Activated CD4-positive, alpha-beta memory T cell treated with anti-CD3 and anti-CD28 coated beads, Interleukin-2, amount 10 ng/mL, durations not matched to agents 7 days and 5 days (primary cell): ENCODE results near the gene KRT39. TPM values are rescaled to one million over a fixed set of nuclear protein-coding genes. Genes with fewer than 3 reads are reported as not detected.
"Not testable (repeated sequence)": the region's sequence is repeated elsewhere in the genome, so short reads cannot be mapped to it uniquely, and the experiment has no call there.

Source experiments
- CTCF ChIA-PET: fragments of 350-600 bp; sonication (Branson Sonifier 250); formaldehyde crosslinking; loops from one replicate; lab custom pipeline; 2021; ENCODE audit warnings: antibody characterized with exemption, inconsistent platforms; lab: Charles Lee
- POLR2A ChIA-PET: fragments of 350-600 bp; sonication (Branson Sonifier 250); formaldehyde crosslinking; loops from one replicate; lab custom pipeline; 2021; ENCODE audit warnings: antibody characterized with exemption; lab: Charles Lee
- DNase-seq: peaks from one replicate; pipeline ENCODE4 v3.0.0-alpha.2; 2020
- H3K27ac Mint-ChIP-seq: one replicate; pipeline ENCODE4 v1.8.0; 2021; ENCODE audit warnings: mild to moderate bottlenecking, mixed read lengths
- H3K27me3 Mint-ChIP-seq: one replicate; pipeline ENCODE4 v1.8.0; 2021; ENCODE audit warnings: mixed read lengths
- H3K36me3 Mint-ChIP-seq: one replicate; pipeline ENCODE4 v1.8.0; 2021; ENCODE audit warnings: low read depth, mixed read lengths
- H3K4me1 Mint-ChIP-seq: one replicate; pipeline ENCODE4 v1.8.0; 2021; ENCODE audit warnings: mixed read lengths
- H3K4me3 Mint-ChIP-seq: one replicate; pipeline ENCODE4 v1.8.0; 2021; ENCODE audit warnings: mild to moderate bottlenecking, mixed read lengths
- H3K9me3 Mint-ChIP-seq: one replicate; pipeline ENCODE4 v1.8.0; 2021; ENCODE audit warnings: mixed read lengths
- total RNA-seq, 2 experiments: library from RNA; stranded (reverse); gene quantifications; one replicate each; pipeline ENCODE4 v1.2.3, GENCODE V29; 2021

KRT39 gene
- not detected for total RNA-seq

DNA sequence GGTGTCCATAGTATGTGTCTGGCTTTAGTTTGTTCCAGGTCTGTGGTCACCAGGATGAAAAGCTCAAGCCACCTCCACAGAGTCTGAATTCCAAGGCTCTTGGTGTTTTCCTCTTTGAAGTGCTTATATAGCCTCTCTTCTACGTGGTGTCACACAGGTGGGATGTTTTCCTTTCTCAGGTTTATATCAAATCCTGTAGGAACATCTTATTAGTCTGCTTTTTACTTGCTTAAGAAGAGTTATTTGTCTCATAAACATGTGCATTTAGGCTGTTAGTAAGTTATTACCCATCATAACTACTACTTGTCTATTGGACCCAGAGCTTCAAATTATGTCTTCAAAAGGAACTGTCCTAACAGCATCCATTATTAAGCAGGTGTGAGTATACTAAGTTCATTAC, at the start of gene KRT39:
KRT39 (minus strand) TSS at position 101 of the 400 bp plus-strand sequence; CDS start at position 9, 92 bp downstream.
- no peaks in the 10 kb centered on the region for H3K4me1 Mint-ChIP-seq
- no peak within 1 kb of the TSS for H3K4me3 Mint-ChIP-seq
- no peak within 1 kb of the TSS for H3K27ac Mint-ChIP-seq
- H3K9me3 Mint-ChIP-seq: no peaks in the 10 kb centered on the region
- no peak for DNase-seq
- no peaks in the 10 kb centered on the region for H3K36me3 Mint-ChIP-seq
- peaks cover 7% of the 10 kb centered on the region for H3K27me3 Mint-ChIP-seq
- ChIA-PET CTCF (no interaction called here), POLR2A (no interaction called here)

DNA sequence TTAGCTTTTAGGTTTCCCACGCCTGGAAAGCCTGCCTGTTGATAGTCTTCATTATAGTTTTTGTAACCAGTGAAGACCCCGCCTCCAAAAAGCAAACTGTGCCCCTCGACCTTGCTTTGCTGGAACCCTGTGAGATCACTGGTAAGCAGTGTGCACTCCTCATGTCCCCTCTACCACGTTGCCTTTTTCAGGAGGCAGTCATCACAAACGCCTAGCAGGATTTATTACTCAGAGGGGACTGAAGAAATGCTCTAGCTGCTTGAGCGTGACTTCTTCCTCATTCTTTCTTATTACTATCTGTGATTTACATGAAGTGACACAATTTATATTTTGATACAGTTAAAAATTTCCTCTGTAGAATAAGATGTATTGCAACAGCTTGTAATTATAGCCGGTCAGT, 48.7 kb upstream of the KRT39 start:
- CTCF ChIA-PET: no interaction called here
- H3K27ac Mint-ChIP-seq: no peak overlapping the region
- DNase-seq: no peak
- no peak overlapping the region for H3K4me3 Mint-ChIP-seq
- no peaks in the 10 kb centered on the region for H3K4me1 Mint-ChIP-seq
- POLR2A ChIA-PET: no interaction called here
- H3K9me3 Mint-ChIP-seq: no peaks in the 10 kb centered on the region
- H3K36me3 Mint-ChIP-seq: no peaks in the 10 kb centered on the region
- H3K27me3 Mint-ChIP-seq: peaks cover 5% of the 10 kb centered on the region

DNA sequence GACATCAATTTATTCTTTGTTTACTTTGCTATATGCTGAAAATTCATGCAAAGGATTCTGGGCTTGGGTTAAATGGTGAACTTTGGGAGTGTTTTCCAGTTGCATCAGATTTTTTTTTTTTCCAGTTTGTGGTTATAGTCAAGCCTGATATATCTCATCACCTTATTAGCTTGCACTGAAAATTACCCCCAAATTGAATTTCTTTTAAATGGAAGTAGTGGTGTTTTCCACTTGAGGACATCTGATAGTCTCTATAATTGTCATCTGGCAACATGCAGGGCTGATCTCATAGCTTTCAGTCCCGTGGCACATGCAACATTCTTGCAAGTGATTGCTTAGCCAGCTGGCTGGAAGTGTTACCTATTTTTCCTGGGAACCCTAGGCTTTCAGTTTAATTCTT, 46.9 kb upstream of the KRT39 start:
- Mint-ChIP-seq H3K27me3 (peaks cover 5% of the 10 kb centered on the region), H3K9me3 (no peaks in the 10 kb centered on the region), H3K4me3 (no peak overlapping the region), H3K4me1 (no peaks in the 10 kb centered on the region), H3K27ac (no peak overlapping the region), H3K36me3 (no peaks in the 10 kb centered on the region)
- DNase-seq: no peak
- ChIA-PET POLR2A (no interaction called here), CTCF (interaction anchor here (2.0 kb wide), 1 partner anchor 535 kb away, joined by 4 read pairs; no protein-coding TSS in a partner anchor)

DNA sequence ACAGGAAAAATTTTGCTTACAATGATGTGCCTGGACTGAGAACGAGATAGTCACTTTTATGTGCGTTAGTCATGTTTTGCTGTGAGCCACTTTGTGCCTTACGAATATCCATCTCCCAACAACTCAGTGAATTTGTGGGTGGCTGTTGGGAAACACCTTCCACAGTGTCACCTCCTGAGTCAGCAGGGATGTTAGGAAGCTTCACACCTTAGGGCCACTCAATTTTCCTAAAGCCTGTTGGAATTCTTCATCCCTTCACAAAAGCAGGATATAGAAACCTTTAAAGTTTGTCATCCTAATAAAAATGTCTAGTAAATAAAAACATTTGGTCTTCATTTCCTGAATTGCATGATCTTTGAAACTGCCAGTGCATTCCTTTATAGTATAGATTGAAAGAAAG, 46.4 kb upstream of the KRT39 start:
- CTCF ChIA-PET: interaction anchor here (2.0 kb wide), 1 partner anchor 536 kb away, joined by 4 read pairs; no protein-coding TSS in a partner anchor
- Mint-ChIP-seq H3K4me3 (no peak overlapping the region), H3K36me3 (no peaks in the 10 kb centered on the region), H3K4me1 (no peaks in the 10 kb centered on the region), H3K27me3 (peaks cover 7% of the 10 kb centered on the region), H3K9me3 (no peaks in the 10 kb centered on the region), H3K27ac (no peak overlapping the region)
- no peak for DNase-seq
- POLR2A ChIA-PET: no interaction called here

DNA sequence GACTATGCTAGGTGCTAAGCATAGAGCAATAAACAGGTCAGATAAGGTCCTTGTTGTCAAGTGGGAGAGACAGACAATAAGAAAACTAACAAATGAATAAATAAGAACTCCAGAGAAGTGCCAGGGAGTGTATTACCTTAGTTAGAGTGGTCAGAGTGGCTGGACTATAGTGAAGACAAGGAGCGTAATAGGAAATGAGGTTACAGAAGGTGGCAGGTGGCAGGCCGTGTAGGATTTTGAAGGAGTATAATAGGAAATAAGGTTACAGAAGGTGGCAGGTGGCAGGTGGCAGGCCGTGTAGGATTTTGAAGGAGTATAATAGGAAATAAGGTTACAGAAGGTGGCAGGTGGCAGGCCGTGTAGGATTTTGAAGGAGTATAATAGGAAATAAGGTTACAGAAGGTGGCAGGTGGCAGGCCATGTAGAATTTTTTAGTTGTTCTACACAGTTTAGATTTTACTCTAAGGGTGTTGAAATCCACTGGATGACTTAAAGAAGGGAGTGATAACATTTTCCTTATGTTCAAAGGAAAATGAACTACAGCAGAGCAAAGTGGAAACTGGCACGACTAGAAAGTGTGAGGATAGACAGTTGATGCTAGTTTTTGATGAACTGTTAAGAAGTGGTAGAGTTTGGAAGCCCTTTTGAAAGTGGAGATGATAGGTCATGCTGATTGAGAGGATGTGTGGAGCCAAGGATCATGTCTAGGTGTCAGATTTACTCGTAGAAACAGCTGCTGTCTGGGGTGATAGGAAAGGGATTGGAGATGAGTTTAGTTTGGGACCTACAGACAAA, 45.8 kb upstream of the KRT39 start:
- CTCF ChIA-PET: interaction anchor here (2.0 kb wide), 1 partner anchor 536 kb away, joined by 4 read pairs; no protein-coding TSS in a partner anchor
- Mint-ChIP-seq H3K4me1 (no peaks in the 10 kb centered on the region), H3K9me3 (no peaks in the 10 kb centered on the region), H3K4me3 (no peak overlapping the region), H3K27ac (no peak overlapping the region), H3K36me3 (no peaks in the 10 kb centered on the region), H3K27me3 (peaks cover 7% of the 10 kb centered on the region)
- POLR2A ChIA-PET: no interaction called here
- DNase-seq: no peak

DNA sequence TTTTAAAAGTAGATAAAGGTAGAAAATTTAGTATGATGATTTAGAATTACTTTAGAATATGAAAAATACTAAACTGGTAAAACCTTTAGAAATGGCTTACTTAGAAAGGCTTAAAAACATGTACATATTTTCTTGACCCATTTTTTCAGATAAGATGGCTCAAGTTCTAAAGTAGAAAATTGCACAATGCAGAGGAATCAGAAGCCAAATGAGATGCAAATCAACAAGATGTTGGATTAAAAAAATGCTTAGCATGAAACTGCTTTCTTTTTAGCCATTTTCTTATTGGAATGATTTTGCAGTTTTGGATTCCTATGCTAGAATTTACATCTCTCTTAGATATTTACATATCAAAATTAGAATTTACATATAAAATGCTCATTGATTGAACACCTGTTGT, 43.7 kb upstream of the KRT39 start:
- Mint-ChIP-seq H3K9me3 (no peaks in the 10 kb centered on the region), H3K27ac (no peak overlapping the region), H3K4me3 (no peak overlapping the region), H3K4me1 (no peaks in the 10 kb centered on the region), H3K36me3 (no peaks in the 10 kb centered on the region), H3K27me3 (peaks cover 5% of the 10 kb centered on the region)
- ChIA-PET CTCF (no interaction called here), POLR2A (no interaction called here)
- DNase-seq: no peak

DNA sequence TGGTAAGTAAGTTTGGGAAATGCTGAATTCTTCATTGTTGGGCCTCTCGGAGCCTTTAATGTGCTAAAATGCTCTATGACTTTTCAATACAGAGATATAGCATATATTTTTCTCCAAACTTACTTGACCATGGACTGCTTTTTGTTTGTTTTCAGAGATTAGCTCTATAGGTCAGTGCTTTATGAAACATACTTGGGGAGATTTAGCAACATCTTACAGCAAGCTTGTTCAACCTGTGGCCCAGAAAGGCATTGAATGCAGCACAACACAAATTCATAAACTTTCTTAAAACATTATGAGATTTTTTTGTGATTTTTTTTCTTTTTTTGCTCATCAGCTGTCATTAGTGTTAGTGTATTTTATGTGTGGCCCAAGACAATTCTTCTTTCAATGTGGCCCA, 43.2 kb upstream of the KRT39 start:
- ChIA-PET CTCF (no interaction called here), POLR2A (no interaction called here)
- H3K9me3 Mint-ChIP-seq: no peaks in the 10 kb centered on the region

DNA sequence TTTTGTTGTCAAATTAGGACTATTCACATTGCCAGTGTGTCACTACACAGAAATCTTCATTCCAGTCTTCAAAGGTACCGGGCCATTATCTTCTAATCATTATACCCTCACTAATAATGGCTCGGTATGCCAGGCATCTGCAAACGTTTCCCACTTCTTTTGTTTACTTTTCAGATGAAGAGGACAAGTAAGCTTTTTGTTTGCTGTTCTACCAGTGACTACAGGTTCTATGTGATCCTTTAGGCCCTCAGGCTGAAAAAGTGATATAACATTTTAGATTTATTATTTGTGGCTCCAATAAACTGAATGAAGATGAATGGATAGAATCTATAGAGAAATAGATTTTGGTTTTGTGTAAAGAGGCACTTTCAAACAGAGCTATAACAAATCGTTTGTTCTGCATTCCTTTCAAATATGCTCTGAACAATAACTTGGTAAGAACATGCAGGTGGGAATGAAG, 42.6 kb upstream of the KRT39 start:
- no peak for DNase-seq
- Mint-ChIP-seq H3K4me3 (no peak overlapping the region), H3K27ac (no peak overlapping the region), H3K36me3 (no peaks in the 10 kb centered on the region), H3K27me3 (peaks cover 9% of the 10 kb centered on the region), H3K9me3 (no peaks in the 10 kb centered on the region), H3K4me1 (no peaks in the 10 kb centered on the region)
- CTCF ChIA-PET: no interaction called here
- POLR2A ChIA-PET: no interaction called here

More for the DNA sequence above, 43.2 kb upstream of the KRT39 start:
- Mint-ChIP-seq H3K27ac (no peak overlapping the region), H3K4me1 (no peaks in the 10 kb centered on the region), H3K36me3 (no peaks in the 10 kb centered on the region), H3K4me3 (no peak overlapping the region), H3K27me3 (peaks cover 5% of the 10 kb centered on the region)
- no peak for DNase-seq

DNA sequence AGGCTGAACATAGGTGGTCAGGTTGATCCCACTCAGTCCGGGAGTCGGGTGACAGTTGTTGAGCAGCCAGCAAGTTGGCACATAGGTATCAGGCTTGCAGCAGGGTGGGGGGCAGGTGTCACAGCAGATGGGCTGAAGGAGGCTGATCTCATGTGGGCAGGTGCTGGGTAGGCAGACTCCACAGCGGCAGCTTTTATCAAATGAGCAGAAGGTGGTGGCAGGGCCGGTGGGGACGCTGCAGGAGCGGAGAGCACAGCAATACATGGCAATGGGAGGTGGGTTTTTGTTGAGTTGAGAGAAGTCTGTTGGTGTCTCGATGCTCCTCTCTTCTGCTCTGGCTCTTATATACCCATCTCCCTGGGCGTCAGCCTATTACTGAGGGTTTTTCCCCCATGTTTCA, 42.1 kb upstream of the KRT39 start, which contains the start of gene KRTAP3-1:
KRTAP3-1 (minus strand) TSS at position 318 of the 400 bp plus-strand sequence; CDS start at position 264, 54 bp downstream.
- H3K9me3 Mint-ChIP-seq: no peaks in the 10 kb centered on the region
- H3K27ac Mint-ChIP-seq: no peak within 1 kb of the TSS
- POLR2A ChIA-PET: no interaction called here
- H3K27me3 Mint-ChIP-seq: peaks cover 10% of the 10 kb centered on the region
- H3K4me1 Mint-ChIP-seq: no peaks in the 10 kb centered on the region
- no peaks in the 10 kb centered on the region for H3K36me3 Mint-ChIP-seq
- CTCF ChIA-PET: no interaction called here
- DNase-seq: no peak
- no peak within 1 kb of the TSS for H3K4me3 Mint-ChIP-seq

DNA sequence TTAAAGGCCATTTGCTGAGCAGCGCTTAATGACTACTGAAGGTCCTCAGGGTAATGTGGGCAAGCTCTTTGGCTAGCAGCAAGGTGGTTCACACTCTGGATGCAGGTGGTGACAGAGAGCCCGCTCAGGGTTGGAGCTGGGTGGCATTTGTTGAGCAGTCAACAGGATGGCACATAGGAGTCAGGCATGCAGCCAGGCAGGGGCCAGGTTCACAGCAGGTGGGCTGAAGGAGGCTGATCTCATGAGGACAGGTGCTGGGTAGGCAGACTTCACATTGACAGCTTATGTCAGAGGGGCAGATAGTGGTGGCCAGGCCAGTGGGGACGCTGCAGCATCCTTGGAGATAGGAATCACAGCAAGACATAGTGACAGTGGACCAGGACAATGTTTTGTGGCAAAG, 37.6 kb upstream of the KRT39 start:
- POLR2A ChIA-PET: no interaction called here
- H3K4me3 Mint-ChIP-seq: no peak overlapping the region
- no peak for DNase-seq
- no peaks in the 10 kb centered on the region for H3K4me1 Mint-ChIP-seq
- no peaks in the 10 kb centered on the region for H3K36me3 Mint-ChIP-seq
- no peaks in the 10 kb centered on the region for H3K9me3 Mint-ChIP-seq
- CTCF ChIA-PET: no interaction called here
- H3K27me3 Mint-ChIP-seq: peaks cover 10% of the 10 kb centered on the region
- no peak overlapping the region for H3K27ac Mint-ChIP-seq

DNA sequence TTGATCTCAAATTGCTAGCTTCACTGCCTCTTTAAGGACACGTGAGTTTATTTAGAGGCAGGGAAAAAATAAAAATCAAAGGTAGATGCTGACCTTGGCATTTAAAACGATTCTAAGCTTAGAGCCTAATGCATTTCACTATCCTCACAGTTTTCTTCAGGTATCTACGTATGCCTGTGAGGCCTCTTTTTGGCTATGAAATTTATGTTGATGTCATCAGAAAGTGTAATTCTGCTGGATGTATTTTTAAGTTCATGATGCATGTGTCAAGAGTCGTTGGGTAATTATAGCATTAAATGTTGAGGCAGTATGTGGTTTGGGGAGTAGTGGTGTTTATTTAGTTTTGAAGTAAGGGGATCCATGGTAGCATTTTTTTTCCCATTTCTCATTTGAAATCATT, 37.2 kb upstream of the KRT39 start:
- H3K4me3 Mint-ChIP-seq: no peak overlapping the region
- no peaks in the 10 kb centered on the region for H3K9me3 Mint-ChIP-seq
- H3K36me3 Mint-ChIP-seq: no peaks in the 10 kb centered on the region
- H3K27ac Mint-ChIP-seq: no peak overlapping the region
- ChIA-PET CTCF (no interaction called here), POLR2A (no interaction called here)
- DNase-seq: no peak
- H3K4me1 Mint-ChIP-seq: no peaks in the 10 kb centered on the region
- H3K27me3 Mint-ChIP-seq: peaks cover 12% of the 10 kb centered on the region

DNA sequence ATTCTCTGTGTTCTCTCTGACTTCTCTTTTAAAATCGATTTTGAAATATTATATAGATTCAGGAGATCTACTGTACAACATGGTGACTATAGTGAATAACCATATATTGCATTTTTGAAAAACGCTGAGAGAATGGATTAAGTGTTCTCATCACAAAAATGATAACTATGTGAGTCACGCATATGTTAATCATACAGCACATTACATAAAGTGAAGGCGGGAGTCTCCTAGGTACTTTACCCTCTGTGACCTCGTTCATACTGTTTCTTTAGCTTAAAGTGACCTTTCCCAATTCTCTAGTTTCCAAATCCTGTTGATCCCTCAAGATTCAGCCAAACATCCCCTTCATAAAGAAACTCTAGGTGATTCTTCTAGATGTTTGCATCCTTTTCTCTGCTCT, 36.1 kb upstream of the KRT39 start:
- CTCF ChIA-PET: no interaction called here
- Mint-ChIP-seq H3K4me3 (no peak overlapping the region), H3K27ac (no peak overlapping the region), H3K36me3 (no peaks in the 10 kb centered on the region), H3K4me1 (no peaks in the 10 kb centered on the region), H3K27me3 (peaks cover 13% of the 10 kb centered on the region), H3K9me3 (no peaks in the 10 kb centered on the region)
- no peak for DNase-seq
- POLR2A ChIA-PET: no interaction called here

DNA sequence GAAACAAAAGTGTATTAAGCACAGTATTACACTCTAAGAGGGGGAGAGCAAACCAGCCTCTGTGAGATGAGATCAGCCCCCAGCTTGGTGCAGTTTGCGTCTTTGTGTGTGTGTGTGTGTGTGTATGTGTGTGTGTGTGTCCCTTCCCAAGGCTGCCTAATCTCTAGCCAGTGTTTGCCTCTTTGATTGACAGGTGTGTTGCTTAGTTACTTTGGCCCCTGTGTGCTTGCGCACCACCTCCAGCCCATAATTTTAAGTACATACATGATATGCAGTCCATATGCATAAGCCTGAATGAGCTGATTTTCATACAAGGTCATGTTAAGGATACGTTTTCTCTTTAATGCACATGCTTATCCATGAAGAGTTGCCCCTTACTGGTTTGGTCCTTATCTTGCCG, 35.0 kb upstream of the KRT39 start:
- H3K4me1 Mint-ChIP-seq: no peaks in the 10 kb centered on the region

DNA sequence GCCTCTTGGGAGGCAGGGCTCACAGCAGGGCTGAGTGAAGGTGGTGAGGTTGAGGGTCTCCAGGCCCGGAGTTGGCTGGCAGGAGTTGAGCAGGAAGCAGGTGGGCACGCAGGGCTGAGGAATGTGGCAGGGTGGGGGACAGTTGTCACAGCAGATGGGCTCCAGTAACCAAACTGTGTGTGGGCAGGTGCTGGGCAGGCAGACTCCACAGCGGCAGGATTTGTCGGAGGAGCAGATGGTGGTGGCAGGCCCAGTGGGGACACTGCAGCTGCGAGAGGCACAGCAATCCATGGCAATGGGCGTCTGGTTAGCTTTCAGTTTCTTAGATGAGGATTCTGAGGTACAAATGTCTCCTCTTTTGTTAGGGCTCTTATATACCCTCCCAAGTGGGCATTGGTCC, 32.8 kb upstream of the KRT39 start, which contains the start of gene KRTAP3-2:
KRTAP3-2 (minus strand) TSS at position 344 of the 400 bp plus-strand sequence; CDS start at position 291, 53 bp downstream.
- H3K36me3 Mint-ChIP-seq, H3K4me3 Mint-ChIP-seq, H3K4me1 Mint-ChIP-seq, H3K9me3 Mint-ChIP-seq, H3K27ac Mint-ChIP-seq, CTCF ChIA-PET, DNase-seq, POLR2A ChIA-PET: not testable (repeated sequence)
- peaks cover 29% of the 10 kb centered on the region for H3K27me3 Mint-ChIP-seq

More for the DNA sequence above, 35.0 kb upstream of the KRT39 start:
- CTCF ChIA-PET: no interaction called here
- no peaks in the 10 kb centered on the region for H3K9me3 Mint-ChIP-seq
- no peak for DNase-seq
- no peak overlapping the region for H3K4me3 Mint-ChIP-seq
- no peak overlapping the region for H3K27ac Mint-ChIP-seq
- peaks cover 23% of the 10 kb centered on the region for H3K27me3 Mint-ChIP-seq
- no peaks in the 10 kb centered on the region for H3K36me3 Mint-ChIP-seq
- POLR2A ChIA-PET: no interaction called here
